SIG-M5 (cell line): ENCODE measurements around the gene PHF11.
"Not testable (repeated sequence)": the region's sequence is repeated elsewhere in the genome, so short reads cannot be mapped to it uniquely, and the experiment has no call there.

Experiments used
- DNase-seq: peaks from one replicate; lab custom pipeline; 2025; lab: John Stamatoyannopoulos, UW

The PHF11 gene

GRCh38 chr13:49549289-49549688, 53.5 kb downstream of the PHF11 start:
- DNase-seq: no peak

GRCh38 chr13:49550942-49551644, 55.3 kb downstream of the PHF11 start:
- DNase-seq: no peak

DNA sequence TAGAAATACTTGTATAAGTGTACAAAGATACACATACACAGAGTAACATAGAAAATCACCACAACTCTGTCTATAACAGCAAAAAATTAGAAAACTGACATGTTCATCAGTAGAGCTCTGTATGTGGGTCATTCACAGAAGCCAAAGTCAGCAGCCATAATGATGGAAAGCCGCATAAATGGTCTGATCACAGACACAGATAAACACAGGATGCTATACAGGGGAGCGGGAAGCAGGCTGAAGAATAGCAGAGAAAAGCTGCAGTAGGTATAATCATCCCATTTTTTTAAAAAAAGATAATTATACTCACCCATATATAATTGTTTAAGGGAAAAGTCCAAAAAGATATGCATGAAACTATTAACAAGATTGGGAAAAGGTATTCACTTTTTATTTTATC, 58.1 kb downstream of the PHF11 start:
- no peak for DNase-seq

DNA sequence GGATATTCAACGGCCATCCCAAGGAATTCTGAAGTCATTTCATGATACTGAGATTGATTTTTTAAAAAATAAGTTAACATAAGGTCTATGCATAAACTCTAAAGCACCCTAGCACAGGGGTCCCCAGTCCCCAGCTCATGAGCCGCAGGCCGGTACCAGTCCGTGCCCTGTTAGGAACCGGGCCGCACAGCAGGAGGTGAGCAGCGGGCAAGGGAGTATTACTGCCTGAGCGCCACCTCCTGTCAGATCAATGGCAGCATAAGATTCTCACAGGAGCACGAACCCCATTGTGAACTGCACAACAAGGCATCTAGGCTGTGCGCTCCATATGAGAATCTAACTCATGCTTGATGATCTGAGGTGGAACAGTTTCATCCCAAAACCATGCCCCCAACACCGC, 58.6 kb downstream of the PHF11 start:
- no peak for DNase-seq

- no peak for DNase-seq
Measured at GRCh38 chr13:49559006-49559405, 63.3 kb downstream of the PHF11 start.

DNA sequence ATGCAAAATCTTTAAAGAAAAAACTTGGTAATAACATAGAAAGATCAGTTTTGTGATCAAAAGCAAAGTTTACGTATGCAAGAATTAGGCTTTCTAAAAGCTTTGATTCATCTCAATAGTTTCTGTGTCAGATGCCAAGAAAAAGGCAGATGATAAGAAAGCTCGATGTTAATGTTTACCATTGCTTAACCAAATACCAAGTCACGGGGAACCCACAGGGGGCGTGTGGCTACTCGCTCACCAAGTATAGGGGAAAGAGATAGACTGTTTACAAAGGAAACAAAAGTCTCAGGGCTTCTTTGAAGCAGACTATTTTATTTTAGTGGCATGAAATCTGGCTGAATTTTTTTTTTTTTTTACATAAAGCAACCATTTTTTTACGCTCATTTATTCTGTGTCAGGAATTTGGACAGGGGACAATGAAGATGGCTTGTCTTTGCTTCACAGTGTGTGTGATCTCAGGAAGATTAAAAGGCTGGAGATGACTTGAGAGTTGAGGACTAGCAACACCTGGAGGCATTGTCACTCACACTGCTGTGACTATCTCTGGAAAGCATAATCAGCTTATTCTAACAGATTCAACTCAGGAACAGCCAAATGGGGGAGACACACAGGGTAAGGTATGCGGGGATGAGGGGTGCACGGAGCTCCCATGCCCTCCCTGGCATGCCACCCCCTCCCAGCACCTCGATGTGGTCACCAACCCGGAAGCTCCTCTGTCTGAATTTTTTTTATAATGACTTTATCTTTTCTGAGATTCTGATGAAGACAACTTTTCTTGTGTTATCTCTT, 64.7 kb downstream of the PHF11 start:
- no peak for DNase-seq

DNA sequence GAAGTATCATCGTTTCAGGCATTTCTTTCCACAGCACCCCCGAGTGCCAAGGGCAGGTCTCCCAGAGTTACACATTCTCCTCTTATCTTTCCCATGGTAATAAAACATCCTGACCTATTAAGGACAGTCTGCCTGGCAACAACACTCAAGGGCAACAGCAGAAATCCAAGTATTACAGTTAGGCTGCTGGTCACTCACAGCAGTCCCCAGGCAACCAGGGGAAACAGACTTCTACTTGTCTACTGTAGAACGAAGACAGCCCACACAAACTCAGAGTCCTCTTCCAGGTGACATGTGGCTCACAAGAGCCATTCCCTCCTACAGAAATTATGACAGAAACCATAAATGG, 65.3 kb downstream of the PHF11 start:
- DNase-seq: no peak

DNA sequence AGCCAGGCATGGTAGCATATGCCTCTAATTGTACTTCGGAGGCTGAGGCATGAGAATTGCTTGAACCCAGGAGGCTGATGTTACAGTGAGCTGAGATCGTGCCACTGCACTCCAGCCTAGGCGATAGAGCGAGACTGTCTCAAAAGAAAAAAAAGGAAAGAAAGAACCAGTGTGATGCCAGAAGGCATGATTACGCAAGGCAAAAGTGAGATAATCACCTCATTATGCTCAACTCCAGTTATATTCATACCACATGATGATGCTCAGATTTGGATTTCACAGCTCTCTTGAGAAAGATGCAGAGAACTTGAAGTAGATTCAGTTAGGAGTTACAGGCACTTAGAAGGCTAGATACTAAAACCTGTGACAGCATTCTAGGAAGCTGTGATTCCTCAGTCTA, 67.8 kb downstream of the PHF11 start:
- DNase-seq: no peak

GRCh38 chr13:49565461-49565860, 69.7 kb downstream of the PHF11 start:
- not testable (repeated sequence) for DNase-seq

- DNase-seq: no peak
Measured at GRCh38 chr13:49566461-49566860, 70.7 kb downstream of the PHF11 start.

GRCh38 chr13:49567491-49567890, 71.7 kb downstream of the PHF11 start:
- no peak for DNase-seq

- no peak for DNase-seq
Measured at GRCh38 chr13:49569993-49570689, 74.4 kb downstream of the PHF11 start.

GRCh38 chr13:49571299-49572240, 75.8 kb downstream of the PHF11 start:
- no peak for DNase-seq
